ENCODE results near the gene GNB4. TPM values are rescaled to one million over a fixed set of nuclear protein-coding genes. Genes with fewer than 3 reads are reported as not detected.

The GNB4 gene
- polyA plus RNA-seq, 1 donor from 2014 or later, result 42.8 TPM

GRCh38 chr3:179376474-179376873 lies 74.8 kb downstream of the GNB4 start:
- Histone ChIP-seq H3K4me2 (ENCODE audit: low read length) (no peak overlapping the region), H3K4me3 (ENCODE audit: low read length) (no peak overlapping the region), H3K36me3 (ENCODE audit: insufficient read depth, low read length) (no peaks in the 10 kb centered on the region), H3K9ac (ENCODE audit: low read length) (no peak overlapping the region), H3K27me3 (ENCODE audit: insufficient read depth, low read depth, low read length) (no peaks in the 10 kb centered on the region), H2AFZ (ENCODE audit: low read depth, low read length) (no peak overlapping the region), H4K20me1 (ENCODE audit: insufficient read depth) (no peaks in the 10 kb centered on the region), H3K27ac (ENCODE audit: low read length) (no peak overlapping the region), H3K9me2 (ENCODE audit: insufficient read depth, low read length) (no peaks in the 10 kb centered on the region), H3F3A (ENCODE audit: insufficient read depth, low read length, poor library complexity, severe bottlenecking) (no peaks in the 10 kb centered on the region), H3K9me3 (ENCODE audit: low read length) (no peaks in the 10 kb centered on the region), H3K79me2 (replicated peaks; ENCODE audit: insufficient read depth, low read length) (no peaks in the 10 kb centered on the region)
- TF ChIP-seq SMC3 (conservative IDR thresholded peaks at IDR 0.05; ENCODE audit: poor library complexity) (no peak), TAF1 (IDR thresholded peaks at IDR 0.05; ENCODE audit: low read depth) (no peak), POLR2AphosphoS5 (IDR thresholded peaks at IDR 0.05) (no peak), EP300 (conservative IDR thresholded peaks at IDR 0.05; ENCODE audit: poor library complexity, severe bottlenecking) (no peak), RAD21 (conservative IDR thresholded peaks at IDR 0.05) (no peak), MXI1 (conservative IDR thresholded peaks at IDR 0.05; ENCODE audit: poor library complexity, severe bottlenecking) (no peak), CTCF (IDR thresholded peaks at IDR 0.05; ENCODE audit: poor library complexity, severe bottlenecking) (no peak), EZH2 (IDR thresholded peaks at IDR 0.05; ENCODE audit: borderline replicate concordance, insufficient read depth, low read length, poor library complexity, severe bottlenecking) (no peak), REST (IDR thresholded peaks at IDR 0.05; ENCODE audit: borderline replicate concordance) (no peak)

GRCh38 chr3:179375091-179375999 lies 75.9 kb downstream of the GNB4 start:
- no peaks in the 10 kb centered on the region for H3K9me2 ChIP-seq (ENCODE audit: insufficient read depth, low read length)
- no peak overlapping the region for H3K4me2 ChIP-seq (ENCODE audit: low read length)
- no peak overlapping the region for H2AFZ ChIP-seq (ENCODE audit: low read depth, low read length)
- no peak overlapping the region for H3K27ac ChIP-seq (ENCODE audit: low read length)
- H3K9me3 ChIP-seq (ENCODE audit: low read length), result no peaks in the 10 kb centered on the region
- H3K36me3 ChIP-seq (ENCODE audit: insufficient read depth, low read length), result no peaks in the 10 kb centered on the region
- TF ChIP-seq EZH2 (IDR thresholded peaks at IDR 0.05; ENCODE audit: borderline replicate concordance, insufficient read depth, low read length, poor library complexity, severe bottlenecking) (no peak), SMC3 (conservative IDR thresholded peaks at IDR 0.05; ENCODE audit: poor library complexity) (no peak), EP300 (conservative IDR thresholded peaks at IDR 0.05; ENCODE audit: poor library complexity, severe bottlenecking) (no peak), CTCF (IDR thresholded peaks at IDR 0.05; ENCODE audit: poor library complexity, severe bottlenecking) (no peak), MXI1 (conservative IDR thresholded peaks at IDR 0.05; ENCODE audit: poor library complexity, severe bottlenecking) (no peak), RAD21 (conservative IDR thresholded peaks at IDR 0.05) (no peak), TAF1 (IDR thresholded peaks at IDR 0.05; ENCODE audit: low read depth) (no peak), REST (IDR thresholded peaks at IDR 0.05; ENCODE audit: borderline replicate concordance) (no peak), POLR2AphosphoS5 (IDR thresholded peaks at IDR 0.05) (no peak)
- no peaks in the 10 kb centered on the region for H3K27me3 ChIP-seq (ENCODE audit: insufficient read depth, low read depth, low read length)
- no peak overlapping the region for H3K9ac ChIP-seq (ENCODE audit: low read length)
- no peaks in the 10 kb centered on the region for H3F3A ChIP-seq (ENCODE audit: insufficient read depth, low read length, poor library complexity, severe bottlenecking)
- H3K4me3 ChIP-seq (ENCODE audit: low read length), result no peak overlapping the region
- no peaks in the 10 kb centered on the region for H4K20me1 ChIP-seq (ENCODE audit: insufficient read depth)
- H3K79me2 ChIP-seq (replicated peaks; ENCODE audit: insufficient read depth, low read length), result no peaks in the 10 kb centered on the region
